GM23338 (cell line): ENCODE measurements around the gene CCDC177. TPM values are rescaled to one million over a fixed set of nuclear protein-coding genes. Genes with fewer than 3 reads are reported as not detected.

ENCODE experiments used
- ATAC-seq: fragments of 200-7000 bp; cut with Tn5 transposase; 3 replicates; pipeline ENCODE4 v1.9.1; 2020
- DNase-seq: peaks from one replicate; pipeline ENCODE4 v3.0.0-alpha.2; 2015; ENCODE audit warnings: low spot score
- H2AFZ ChIP-seq: fragments of 200-600 bp; sonication (generic); 2 replicates; pipeline ENCODE4 v1.8.0; 2016; ENCODE audit warnings: antibody characterized with exemption, mild to moderate bottlenecking, moderate library complexity
- H3F3A ChIP-seq: fragments of 200-600 bp; sonication (generic); replicated peaks from 2 replicates; pipeline ENCODE4 v1.8.0; 2017; ENCODE audit warnings: antibody characterized with exemption, mixed run types, low read depth
- H3K27ac ChIP-seq: fragments of 200-600 bp; sonication (generic); 2 replicates; pipeline ENCODE4 v1.6.1; 2016; ENCODE audit warnings: low read depth
- H3K27me3 ChIP-seq: fragments of 200-600 bp; sonication (generic); 2 replicates; pipeline ENCODE4 v1.8.0; 2016; ENCODE audit warnings: mild to moderate bottlenecking, mixed run types, moderate library complexity; ENCODE audit not compliant: insufficient read depth
- H3K36me3 ChIP-seq: fragments of 200-600 bp; sonication (generic); 2 replicates; pipeline ENCODE4 v1.8.0; 2016; ENCODE audit warnings: mild to moderate bottlenecking; ENCODE audit not compliant: insufficient read depth
- H3K4me1 ChIP-seq: fragments of 200-600 bp; sonication (generic); 2 replicates; pipeline ENCODE4 v1.8.0; 2016; ENCODE audit warnings: mild to moderate bottlenecking, moderate library complexity; ENCODE audit not compliant: insufficient read depth
- H3K4me2 ChIP-seq: fragments of 200-600 bp; sonication (generic); 2 replicates; pipeline ENCODE4 v1.7.1; 2017; ENCODE audit warnings: mixed run types
- H3K4me3 ChIP-seq: fragments of 200-600 bp; sonication (generic); 2 replicates; pipeline ENCODE4 v1.6.1; 2016; ENCODE audit warnings: mixed run types
- H3K79me2 ChIP-seq: fragments of 200-600 bp; sonication (generic); replicated peaks from 2 replicates; pipeline ENCODE4 v1.8.0; 2017; ENCODE audit warnings: mild to moderate bottlenecking; ENCODE audit not compliant: insufficient read depth
- H3K9me2 ChIP-seq: fragments of 200-600 bp; sonication (generic); 2 replicates; pipeline ENCODE4 v1.8.0; 2017; ENCODE audit not compliant: insufficient read depth
- H4K20me1 ChIP-seq: fragments of 200-600 bp; sonication (generic); replicated peaks from 2 replicates; pipeline ENCODE4 v1.8.0; 2017; ENCODE audit warnings: mild to moderate bottlenecking; ENCODE audit not compliant: insufficient read depth
- H3K27ac Mint-ChIP-seq: 2 replicates; pipeline ENCODE4 v1.8.0; 2020; ENCODE audit warnings: inconsistent platforms, mild to moderate bottlenecking, moderate library complexity, mixed read lengths
- H3K27me3 Mint-ChIP-seq: 3 replicates; pipeline ENCODE4 v1.8.0; 2022; ENCODE audit warnings: low read depth, mild to moderate bottlenecking, moderate library complexity, mixed read lengths, inconsistent platforms; ENCODE audit not compliant: insufficient read depth, poor library complexity
- H3K36me3 Mint-ChIP-seq: 3 replicates; pipeline ENCODE4 v1.8.0; 2021; ENCODE audit warnings: low read depth, mild to moderate bottlenecking, inconsistent platforms, moderate library complexity, mixed read lengths
- H3K4me1 Mint-ChIP-seq: 3 replicates; pipeline ENCODE4 v1.8.0; 2020; ENCODE audit warnings: mild to moderate bottlenecking, inconsistent platforms, mixed read lengths
- H3K4me3 Mint-ChIP-seq: 3 replicates; pipeline ENCODE4 v1.8.0; 2021; ENCODE audit warnings: moderate library complexity, mild to moderate bottlenecking, inconsistent platforms, mixed read lengths
- H3K9me3 Mint-ChIP-seq: 3 replicates; pipeline ENCODE4 v1.8.0; 2020; ENCODE audit warnings: moderate library complexity, mild to moderate bottlenecking, inconsistent platforms, mixed read lengths
- CREB1 ChIP-seq: fragments of 250-450 bp; sonication (Bioruptor Pico); IDR thresholded peaks from 2 replicates; pipeline ENCODE4 v1.5.0; 2020; ENCODE audit warnings: low read depth, mild to moderate bottlenecking, moderate library complexity
- ETS1 ChIP-seq: IDR thresholded peaks from 2 replicates; pipeline ENCODE4 v1.6.1; 2016; ENCODE audit warnings: antibody characterized with exemption
- EZH2 ChIP-seq: fragments of 200-600 bp; sonication (generic); IDR thresholded peaks from one replicate; pipeline ENCODE4 v1.8.0; 2017; ENCODE audit warnings: antibody characterized with exemption, mild to moderate bottlenecking, low read depth; ENCODE audit not compliant: unreplicated experiment
- EZH2phosphoT487 ChIP-seq: fragments of 200-600 bp; sonication (generic); IDR thresholded peaks from one replicate; pipeline ENCODE4 v1.8.1; 2018; ENCODE audit warnings: antibody characterized with exemption; ENCODE audit not compliant: unreplicated experiment
- JUNB ChIP-seq: IDR thresholded peaks from one replicate; pipeline ENCODE4 v1.6.1; 2016; ENCODE audit warnings: antibody characterized with exemption; ENCODE audit not compliant: unreplicated experiment
- NANOG ChIP-seq: IDR thresholded peaks from 2 replicates; pipeline ENCODE4 v1.6.1; 2016; ENCODE audit warnings: antibody characterized with exemption, borderline replicate concordance
- STAT1 ChIP-seq: IDR thresholded peaks from one replicate; pipeline ENCODE4 v1.6.1; 2016; ENCODE audit warnings: antibody characterized with exemption; ENCODE audit not compliant: unreplicated experiment
- ZNF114 ChIP-seq: fragments of 250-450 bp; sonication (Bioruptor Pico); IDR thresholded peaks from 2 replicates; pipeline ENCODE4 v1.5.0; 2020; ENCODE audit warnings: mild to moderate bottlenecking, moderate library complexity
- ZNF331 ChIP-seq: fragments of 250-450 bp; sonication (Bioruptor Pico); IDR thresholded peaks from 2 replicates; pipeline ENCODE4 v1.5.0; 2020; ENCODE audit warnings: low read depth, mild to moderate bottlenecking, moderate library complexity
- polyA plus RNA-seq: library from polyadenylated mRNA; unstranded; fragments of >200 nt; fragmentation: Nextera tagmentation; extraction: Ambion mirVana; gene quantifications from 2 replicates; pipeline ENCODE4 v1.2.1, GENCODE V29; 2016
- total RNA-seq: library from RNA; depleted of rRNA; stranded (reverse); fragments of >200 nt; shearing (Covaris generic); gene quantifications from 2 replicates; pipeline ENCODE4 v1.2.3, GENCODE V29; 2014
- TF ChIP-seq, protein P1 (sequence below): IDR thresholded peaks from one replicate; pipeline ENCODE4 v1.6.1; 2018; ENCODE audit warnings: antibody characterized with exemption; ENCODE audit not compliant: unreplicated experiment

The CCDC177 gene
- total and polyA plus RNA-seq, 2 experiments from 2014 or later = 0.18 to 1.7 TPM

GRCh38 chr14:69610020-69610873 is 35.6 kb upstream of the CCDC177 start (continued):
- TF ChIP-seq CREB1 (CRISPR knock-in tag) = no peak
- TF ChIP-seq JUNB = no peak
- TF ChIP-seq, protein P1, sequence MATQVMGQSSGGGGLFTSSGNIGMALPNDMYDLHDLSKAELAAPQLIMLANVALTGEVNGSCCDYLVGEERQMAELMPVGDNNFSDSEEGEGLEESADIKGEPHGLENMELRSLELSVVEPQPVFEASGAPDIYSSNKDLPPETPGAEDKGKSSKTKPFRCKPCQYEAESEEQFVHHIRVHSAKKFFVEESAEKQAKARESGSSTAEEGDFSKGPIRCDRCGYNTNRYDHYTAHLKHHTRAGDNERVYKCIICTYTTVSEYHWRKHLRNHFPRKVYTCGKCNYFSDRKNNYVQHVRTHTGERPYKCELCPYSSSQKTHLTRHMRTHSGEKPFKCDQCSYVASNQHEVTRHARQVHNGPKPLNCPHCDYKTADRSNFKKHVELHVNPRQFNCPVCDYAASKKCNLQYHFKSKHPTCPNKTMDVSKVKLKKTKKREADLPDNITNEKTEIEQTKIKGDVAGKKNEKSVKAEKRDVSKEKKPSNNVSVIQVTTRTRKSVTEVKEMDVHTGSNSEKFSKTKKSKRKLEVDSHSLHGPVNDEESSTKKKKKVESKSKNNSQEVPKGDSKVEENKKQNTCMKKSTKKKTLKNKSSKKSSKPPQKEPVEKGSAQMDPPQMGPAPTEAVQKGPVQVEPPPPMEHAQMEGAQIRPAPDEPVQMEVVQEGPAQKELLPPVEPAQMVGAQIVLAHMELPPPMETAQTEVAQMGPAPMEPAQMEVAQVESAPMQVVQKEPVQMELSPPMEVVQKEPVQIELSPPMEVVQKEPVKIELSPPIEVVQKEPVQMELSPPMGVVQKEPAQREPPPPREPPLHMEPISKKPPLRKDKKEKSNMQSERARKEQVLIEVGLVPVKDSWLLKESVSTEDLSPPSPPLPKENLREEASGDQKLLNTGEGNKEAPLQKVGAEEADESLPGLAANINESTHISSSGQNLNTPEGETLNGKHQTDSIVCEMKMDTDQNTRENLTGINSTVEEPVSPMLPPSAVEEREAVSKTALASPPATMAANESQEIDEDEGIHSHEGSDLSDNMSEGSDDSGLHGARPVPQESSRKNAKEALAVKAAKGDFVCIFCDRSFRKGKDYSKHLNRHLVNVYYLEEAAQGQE = no peak
- no peak for TF ChIP-seq NANOG
- TF ChIP-seq EZH2phosphoT487 = no peak

DNA sequence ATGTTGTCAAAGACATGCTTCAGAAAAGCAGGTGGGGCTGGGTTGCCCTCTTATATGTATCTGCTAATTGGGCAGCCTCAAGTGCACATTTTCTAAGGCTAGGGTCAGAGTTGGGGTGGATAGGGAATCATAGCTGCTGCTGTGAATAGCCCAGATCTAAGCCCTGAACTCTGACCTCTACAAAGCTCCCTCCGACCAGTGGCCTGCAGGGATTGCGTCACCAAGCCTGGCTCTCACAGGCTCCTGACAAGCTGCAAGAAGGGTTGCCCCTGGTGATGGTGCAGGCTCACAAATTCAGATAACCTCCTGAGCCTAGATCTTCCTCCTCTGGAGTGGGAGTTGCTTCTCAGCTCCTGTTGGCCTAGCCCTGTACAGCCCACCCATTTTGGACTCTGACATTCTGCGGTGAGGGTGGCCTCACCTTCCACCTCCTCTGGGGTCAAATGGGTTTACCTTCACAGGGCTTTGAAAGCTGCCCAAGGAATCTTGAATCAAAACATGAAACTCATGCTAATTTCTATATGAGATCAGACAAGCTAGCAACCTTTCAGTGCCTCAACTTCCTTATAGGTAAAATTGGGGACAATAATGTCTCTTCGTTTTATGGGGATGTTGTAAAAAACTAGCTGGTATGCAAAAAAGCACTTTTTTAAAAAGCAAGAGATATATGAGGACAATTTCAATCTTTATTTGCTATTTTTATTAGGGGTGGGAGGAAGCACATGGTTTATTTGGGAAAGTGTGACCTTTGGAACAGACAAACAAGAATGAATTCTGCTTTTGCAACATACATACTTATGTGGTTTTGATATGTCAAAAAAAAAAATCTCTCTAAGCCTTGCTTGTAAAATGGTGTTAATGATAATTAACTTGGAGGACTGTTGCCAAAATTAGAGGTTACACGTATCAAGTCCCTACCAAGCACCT is 31.9 kb upstream of the CCDC177 start:
- Histone ChIP-seq H2AFZ (no peak overlapping the region), H3K4me3 (no peak overlapping the region), H3K27me3 (no peaks in the 10 kb centered on the region), H3K27ac (no peak overlapping the region), H3K4me1 (peaks cover 18% of the 10 kb centered on the region), H3K4me2 (no peak overlapping the region), H4K20me1 (no peaks in the 10 kb centered on the region), H3K9me2 (no peaks in the 10 kb centered on the region), H3F3A (no peaks in the 10 kb centered on the region), H3K79me2 (no peaks in the 10 kb centered on the region), H3K36me3 (no peaks in the 10 kb centered on the region)
- ATAC-seq (no peak), DNase-seq (no peak)
- peaks cover 31% of the 10 kb centered on the region for H3K4me1 Mint-ChIP-seq
- peaks cover 5% of the 10 kb centered on the region for H3K27me3 Mint-ChIP-seq
- no peak overlapping the region for H3K4me3 Mint-ChIP-seq
- H3K36me3 Mint-ChIP-seq = no peaks in the 10 kb centered on the region; the same call in 2 of the 3 replicates
- H3K9me3 Mint-ChIP-seq = no peaks in the 10 kb centered on the region
- no peak overlapping the region for H3K27ac Mint-ChIP-seq
- TF ChIP-seq, protein P1 = no peak
- TF ChIP-seq ETS1 = no peak
- TF ChIP-seq EZH2 = no peak
- no peak for TF ChIP-seq EZH2phosphoT487
- no peak for TF ChIP-seq JUNB
- no peak for TF ChIP-seq ZNF331 (CRISPR knock-in tag)
- TF ChIP-seq ZNF114 (CRISPR knock-in tag) = no peak
- TF ChIP-seq CREB1 (CRISPR knock-in tag) = no peak
- no peak for TF ChIP-seq STAT1
- no peak for TF ChIP-seq NANOG
